HUES6 (cell line): ENCODE data around the gene IL36RN.

ENCODE experiments used
- H3K27ac ChIP-seq: 2 replicates; pipeline ENCODE4 v1.7.0; 2013; ENCODE audit warnings: low read depth, mild to moderate bottlenecking, low read length, inconsistent platforms
- H3K27me3 ChIP-seq: 2 replicates; pipeline ENCODE4 v1.6.1; 2013; ENCODE audit warnings: low read length; ENCODE audit not compliant: control insufficient read depth, insufficient read depth
- H3K36me3 ChIP-seq: 2 replicates; pipeline ENCODE4 v1.6.1; 2013; ENCODE audit warnings: low read length; ENCODE audit not compliant: control insufficient read depth, insufficient read depth
- H3K4me1 ChIP-seq: 2 replicates; pipeline ENCODE4 v1.6.1; 2013; ENCODE audit warnings: low read length; ENCODE audit not compliant: control insufficient read depth, insufficient read depth
- H3K4me3 ChIP-seq: 2 replicates; pipeline ENCODE4 v1.5.1; 2013; ENCODE audit warnings: low read depth, low read length
- H3K9ac ChIP-seq: one replicate; pipeline ENCODE4 v1.6.1; 2013; ENCODE audit warnings: mild to moderate bottlenecking, low read length
- H3K9me3 ChIP-seq: 2 replicates; pipeline ENCODE4 v1.6.1; 2013; ENCODE audit warnings: low read depth, low read length; ENCODE audit not compliant: control insufficient read depth, insufficient read depth

Gene IL36RN

DNA sequence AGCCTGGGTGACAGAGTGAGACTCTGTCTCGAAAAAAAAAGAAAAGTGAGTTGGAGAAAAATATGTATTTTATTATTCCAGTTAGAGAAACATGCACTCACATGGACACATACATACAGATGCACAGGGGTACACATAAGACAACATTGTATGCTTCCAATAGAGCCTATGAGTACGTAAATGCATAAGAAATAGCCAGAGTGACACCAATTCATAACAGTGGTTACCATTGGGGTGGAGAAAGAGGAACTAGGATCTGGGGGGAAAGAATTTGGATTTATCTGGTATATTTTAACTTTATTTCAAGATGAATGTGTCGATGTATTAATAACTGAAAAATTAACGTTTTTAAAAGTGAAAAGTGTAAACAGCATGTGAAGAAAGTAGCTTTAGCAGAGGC lies 37.7 kb upstream of the IL36RN start:
- Histone ChIP-seq H3K27me3 (peaks cover 35% of the 10 kb centered on the region; the same call in 1 of the 2 replicates), H3K36me3 (no peaks in the 10 kb centered on the region), H3K4me1 (no peaks in the 10 kb centered on the region)

DNA sequence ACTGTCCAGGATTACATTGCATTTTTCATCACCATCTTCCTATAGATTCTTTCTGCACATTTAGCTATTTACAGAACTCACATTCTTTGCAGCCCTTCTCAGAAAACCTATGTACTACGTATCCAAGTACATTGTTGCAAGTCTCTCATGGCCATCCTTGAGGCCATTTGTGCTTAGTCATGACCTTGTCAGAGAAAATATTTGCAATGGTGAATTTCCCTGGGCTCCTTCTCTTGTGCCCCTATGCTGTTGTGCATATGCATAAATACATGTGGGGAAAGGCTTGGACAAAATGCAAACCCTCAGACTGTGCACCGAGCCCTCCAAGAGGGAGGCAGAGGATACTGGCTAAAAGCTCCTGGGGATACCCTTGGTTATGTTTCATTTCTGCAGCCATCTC lies 34.2 kb upstream of the IL36RN start:
- Histone ChIP-seq H3K4me3 (no peak overlapping the region), H3K27me3 (peaks cover 29% of the 10 kb centered on the region; the same call in 1 of the 2 replicates), H3K9me3 (no peaks in the 10 kb centered on the region), H3K36me3 (no peaks in the 10 kb centered on the region), H3K4me1 (no peaks in the 10 kb centered on the region; the same call in 1 of the 2 replicates), H3K27ac (no peak overlapping the region), H3K9ac (no peak overlapping the region)

More for the DNA sequence above, 37.7 kb upstream of the IL36RN start:
- no peak overlapping the region for H3K27ac ChIP-seq
- H3K9ac ChIP-seq = no peak overlapping the region
- no peak overlapping the region for H3K4me3 ChIP-seq
- H3K9me3 ChIP-seq = 0 out of 2 replicates have a peak, but pooled peaks cover 6% of the 10 kb centered on the region

DNA sequence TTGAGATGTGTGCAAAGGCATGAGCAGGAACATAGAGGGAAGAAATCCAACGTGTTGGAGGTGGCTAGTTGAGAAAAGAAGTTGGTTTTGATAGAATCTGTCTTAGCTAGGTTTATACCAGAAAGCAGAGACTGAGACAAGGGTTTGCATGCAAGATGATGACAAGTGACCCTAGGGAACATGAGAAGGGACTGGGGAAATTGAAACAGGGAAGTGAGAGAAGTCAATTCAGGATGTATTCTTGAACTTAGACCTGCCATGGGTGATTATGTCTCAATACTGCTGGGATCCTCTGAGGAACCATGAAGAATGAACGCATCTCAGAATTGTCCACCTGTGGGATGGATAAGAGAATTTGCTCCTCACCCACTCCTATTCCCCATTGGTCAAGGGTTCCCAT lies 33.3 kb upstream of the IL36RN start:
- Histone ChIP-seq H3K4me1 (no peaks in the 10 kb centered on the region; the same call in 1 of the 2 replicates), H3K4me3 (no peak overlapping the region), H3K9ac (no peak overlapping the region), H3K9me3 (no peaks in the 10 kb centered on the region), H3K27ac (no peak overlapping the region), H3K27me3 (peaks cover 29% of the 10 kb centered on the region; the same call in 1 of the 2 replicates), H3K36me3 (no peaks in the 10 kb centered on the region)

DNA sequence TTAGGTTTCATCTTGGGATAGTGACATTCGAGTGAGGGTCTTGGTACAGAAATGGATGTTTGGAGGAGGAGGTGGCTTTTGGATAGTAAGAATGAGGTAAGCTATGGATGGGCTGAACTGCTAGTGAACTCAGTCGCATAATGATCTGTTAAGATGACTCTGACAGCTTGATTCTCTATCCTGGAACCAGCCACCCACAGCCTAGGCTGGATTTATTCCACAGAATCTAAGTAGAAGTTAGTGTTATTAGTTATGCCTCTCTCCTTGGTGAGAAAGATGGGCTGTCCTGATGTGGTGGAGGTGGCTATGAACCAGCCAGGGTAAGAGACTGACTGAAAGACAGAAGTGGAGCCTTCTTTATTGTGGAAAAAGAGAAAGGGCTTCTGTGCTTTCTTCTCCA lies 31.3 kb upstream of the IL36RN start:
- Histone ChIP-seq H3K36me3 (no peaks in the 10 kb centered on the region), H3K9me3 (no peaks in the 10 kb centered on the region), H3K27me3 (peaks cover 26% of the 10 kb centered on the region; the same call in 1 of the 2 replicates), H3K9ac (no peak overlapping the region), H3K27ac (no peak overlapping the region), H3K4me3 (no peak overlapping the region), H3K4me1 (no peaks in the 10 kb centered on the region; the same call in 1 of the 2 replicates)

DNA sequence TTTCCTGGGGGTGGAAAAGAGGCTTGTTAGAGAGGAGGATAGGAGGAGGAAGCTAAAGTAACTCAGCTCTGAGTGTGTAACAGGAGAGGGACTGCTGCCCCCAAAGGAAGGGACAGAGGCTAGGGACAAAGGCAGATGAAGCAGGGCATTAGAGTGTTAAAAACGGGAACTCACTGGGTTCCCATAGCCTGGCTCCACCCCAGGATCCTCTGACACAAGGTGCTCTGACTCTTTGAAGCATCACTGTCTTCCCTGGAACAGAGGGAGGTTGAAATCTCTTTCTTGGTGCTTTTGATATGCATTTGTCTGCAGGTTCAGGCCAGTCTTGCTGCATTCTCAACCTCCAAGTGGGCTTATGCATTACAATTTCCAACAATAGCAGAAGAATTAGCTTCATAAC lies 30.9 kb upstream of the IL36RN start:
- Histone ChIP-seq H3K36me3 (no peaks in the 10 kb centered on the region), H3K4me1 (no peaks in the 10 kb centered on the region; the same call in 1 of the 2 replicates), H3K27ac (no peak overlapping the region), H3K4me3 (no peak overlapping the region), H3K9me3 (no peaks in the 10 kb centered on the region), H3K27me3 (peaks cover 22% of the 10 kb centered on the region; the same call in 1 of the 2 replicates), H3K9ac (no peak overlapping the region)

DNA sequence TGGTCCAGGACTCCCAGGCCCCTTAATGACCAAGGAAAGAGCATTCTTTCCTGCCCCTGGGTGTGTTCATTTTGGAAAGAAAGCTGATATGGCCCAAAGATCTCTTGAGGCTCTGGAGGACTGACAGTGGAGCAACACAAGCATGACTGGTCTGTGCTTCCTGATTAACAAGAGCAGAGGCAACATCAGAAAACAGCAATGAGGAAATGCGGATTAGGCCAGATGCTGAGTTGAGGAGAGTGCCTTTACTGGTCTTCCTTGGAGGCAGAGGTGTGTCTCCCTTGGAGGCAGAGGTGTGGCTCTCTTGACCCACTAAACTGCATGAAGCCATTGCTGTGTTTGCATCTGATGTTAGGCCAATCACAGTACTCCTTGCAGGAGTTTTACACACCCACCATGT lies 26.3 kb upstream of the IL36RN start:
- H3K4me3 ChIP-seq = no peak overlapping the region
- H3K27me3 ChIP-seq = peaks cover 3% of the 10 kb centered on the region; the same call in 1 of the 2 replicates
- no peak overlapping the region for H3K27ac ChIP-seq
- H3K9me3 ChIP-seq = no peaks in the 10 kb centered on the region
- H3K9ac ChIP-seq = no peak overlapping the region
- H3K36me3 ChIP-seq = no peaks in the 10 kb centered on the region
- no peaks in the 10 kb centered on the region; the same call in 1 of the 2 replicates for H3K4me1 ChIP-seq

DNA sequence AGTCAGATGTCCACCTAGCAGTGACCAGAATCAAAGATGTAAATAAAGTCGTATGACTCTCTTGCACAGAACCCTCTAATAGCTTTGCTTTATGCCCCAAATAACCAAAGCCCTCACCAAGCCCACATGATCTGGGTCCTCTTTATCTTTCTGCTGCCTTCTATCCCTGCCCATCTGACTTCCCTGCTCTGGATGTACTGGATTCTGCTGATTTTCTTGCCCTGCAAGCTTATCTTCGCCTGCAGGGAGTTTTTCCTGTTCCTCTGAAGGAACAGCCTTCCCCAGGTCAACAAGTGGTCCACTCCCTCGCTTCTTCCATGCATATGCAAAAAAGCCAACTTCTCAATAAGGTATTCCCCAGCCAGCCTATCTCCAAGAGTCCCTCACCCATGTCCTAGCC lies 25.0 kb upstream of the IL36RN start:
- Histone ChIP-seq H3K4me1 (no peaks in the 10 kb centered on the region), H3K4me3 (no peak overlapping the region), H3K27ac (no peak overlapping the region), H3K9ac (no peak overlapping the region), H3K27me3 (peaks cover 8% of the 10 kb centered on the region; the same call in 1 of the 2 replicates), H3K9me3 (no peaks in the 10 kb centered on the region), H3K36me3 (no peaks in the 10 kb centered on the region)

DNA sequence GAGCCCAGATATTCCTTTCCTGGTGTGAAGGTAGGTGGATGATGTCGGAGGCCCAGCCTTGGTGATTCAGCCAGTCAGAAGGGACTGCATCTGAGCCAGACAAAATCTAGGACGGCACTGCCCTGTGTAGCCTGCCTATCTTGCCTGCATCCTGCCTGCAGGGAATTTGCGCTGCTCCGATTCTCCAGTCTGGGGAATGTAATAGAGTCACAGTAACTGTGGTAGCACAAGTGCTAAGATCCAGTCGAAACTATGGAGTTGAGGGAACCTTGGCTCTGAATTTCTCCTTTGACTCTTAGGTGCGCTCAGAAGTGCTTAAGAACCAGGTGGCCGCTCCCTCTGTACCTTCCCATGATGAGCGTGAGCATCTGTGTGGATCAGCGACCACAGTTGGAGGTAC lies 22.2 kb upstream of the IL36RN start:
- H3K4me3 ChIP-seq = no peak overlapping the region
- H3K36me3 ChIP-seq = no peaks in the 10 kb centered on the region
- no peak overlapping the region for H3K27ac ChIP-seq
- no peaks in the 10 kb centered on the region for H3K4me1 ChIP-seq
- peaks cover 4% of the 10 kb centered on the region; the same call in 1 of the 2 replicates for H3K27me3 ChIP-seq
- H3K9me3 ChIP-seq = no peaks in the 10 kb centered on the region
- no peak overlapping the region for H3K9ac ChIP-seq

DNA sequence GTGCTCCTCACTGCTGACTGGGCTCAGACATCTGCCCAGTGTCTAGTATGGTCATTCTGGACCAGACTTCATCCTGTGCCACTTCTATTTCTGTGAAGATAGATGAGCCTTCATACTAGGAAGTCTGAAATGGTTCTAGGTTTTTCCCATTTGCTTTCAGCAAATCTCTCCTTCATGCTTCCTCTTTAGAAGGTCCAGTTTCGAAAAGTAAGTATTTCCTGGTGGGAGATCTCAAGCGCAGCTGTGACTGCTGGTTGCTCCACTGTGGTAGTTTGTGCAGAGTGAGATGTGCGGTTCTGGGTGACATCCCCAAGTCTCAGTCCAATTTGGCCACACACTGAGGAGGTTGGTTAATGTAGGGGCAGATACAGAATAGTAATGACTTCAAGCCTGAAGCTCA lies 20.7 kb upstream of the IL36RN start:
- no peaks in the 10 kb centered on the region for H3K9me3 ChIP-seq
- H3K4me3 ChIP-seq = no peak overlapping the region
- peaks cover 4% of the 10 kb centered on the region; the same call in 1 of the 2 replicates for H3K27me3 ChIP-seq

DNA sequence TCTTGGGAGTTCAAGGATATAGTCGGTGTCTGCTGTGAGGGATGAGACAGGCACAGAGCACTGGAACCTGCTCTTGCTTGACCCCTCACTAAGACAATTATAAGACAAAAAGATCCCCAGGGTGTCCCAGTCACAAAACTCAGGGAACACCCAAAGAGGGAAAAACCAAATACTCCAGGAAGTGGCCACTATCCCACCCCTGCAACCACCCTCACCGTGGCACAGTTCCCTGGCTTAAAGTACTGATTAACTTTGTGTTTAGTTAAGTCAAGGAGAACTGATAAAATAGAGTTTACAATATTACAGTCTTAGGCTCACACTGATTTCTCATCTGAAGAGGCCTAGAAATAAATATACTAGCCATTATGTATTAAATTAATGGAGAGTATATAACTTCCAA lies 19.8 kb upstream of the IL36RN start:
- no peak overlapping the region for H3K4me3 ChIP-seq
- H3K9me3 ChIP-seq = no peaks in the 10 kb centered on the region
- H3K27me3 ChIP-seq = peaks cover 4% of the 10 kb centered on the region; the same call in 1 of the 2 replicates
- no peaks in the 10 kb centered on the region for H3K4me1 ChIP-seq
- H3K9ac ChIP-seq = no peak overlapping the region
- no peaks in the 10 kb centered on the region for H3K36me3 ChIP-seq
- no peak overlapping the region for H3K27ac ChIP-seq

More for the DNA sequence above, 20.7 kb upstream of the IL36RN start:
- Histone ChIP-seq H3K27ac (no peak overlapping the region), H3K4me1 (no peaks in the 10 kb centered on the region), H3K9ac (no peak overlapping the region), H3K36me3 (no peaks in the 10 kb centered on the region)

DNA sequence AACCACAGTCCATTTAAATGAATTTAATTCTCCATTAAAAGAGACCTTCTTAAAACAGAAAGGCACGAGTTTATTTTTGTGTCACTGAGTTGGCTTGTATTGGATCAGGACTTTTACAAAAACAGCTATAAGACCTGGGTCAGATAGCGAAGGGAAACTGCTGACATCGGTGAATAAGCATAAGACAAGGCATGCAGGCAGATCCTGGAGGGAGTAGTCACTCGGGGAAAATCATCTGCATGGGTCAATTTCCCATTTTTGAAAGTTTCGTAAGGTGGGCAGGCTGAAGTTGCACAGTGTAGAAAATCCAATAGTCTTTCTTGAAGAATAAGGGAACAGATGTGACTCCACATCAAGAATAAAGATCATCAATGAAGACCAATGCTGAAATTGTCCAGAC lies 19.3 kb upstream of the IL36RN start:
- H3K4me1 ChIP-seq = no peaks in the 10 kb centered on the region
- H3K36me3 ChIP-seq = no peaks in the 10 kb centered on the region
- H3K9me3 ChIP-seq = no peaks in the 10 kb centered on the region
- H3K9ac ChIP-seq = no peak overlapping the region
- H3K27me3 ChIP-seq = peaks cover 4% of the 10 kb centered on the region; the same call in 1 of the 2 replicates
- no peak overlapping the region for H3K4me3 ChIP-seq
- no peak overlapping the region for H3K27ac ChIP-seq
